ENCODE measurements around the gene LILRB3. TPM values are rescaled to one million over a fixed set of nuclear protein-coding genes. Genes with fewer than 3 reads are reported as not detected.

LILRB3 gene
- total and polyA plus RNA-seq, 2 of the 4 experiments (the other 2 are of a cell fraction): not detected

- H3K27ac ChIP-seq (ENCODE audit: insufficient read depth, low read length): no peak overlapping the region
- BruUV-seq (replicated peaks): no TSS peak
- H2BK15ac ChIP-seq (ENCODE audit: low read depth, low read length): no peak overlapping the region
- H3K4me2 ChIP-seq (ENCODE audit: low read depth, low read length): no peak overlapping the region
- H4K8ac ChIP-seq (ENCODE audit: low read depth in 2 of 2, low read length in 2 of 2): no peak overlapping the region
- H2AK9ac ChIP-seq (replicated peaks; ENCODE audit: low read depth, low read length, poor library complexity): peak overlapping the region; percentile 3
- H3K23ac ChIP-seq (ENCODE audit: low read depth, low read length): no peak overlapping the region
- no peaks in the 10 kb centered on the region for H4K20me1 ChIP-seq (ENCODE audit: insufficient read depth, low read length)
- in situ Hi-C loops (cut with MboI; ENCODE audit: low sequenced_read_pairs): no loop called here
- no peaks in the 10 kb centered on the region for H3K27me3 ChIP-seq (ENCODE audit: control insufficient read depth, insufficient read depth, low read length)
- H2BK20ac ChIP-seq (ENCODE audit: low read depth, low read length): no peak overlapping the region
- peak; percentile 95 for ATAC-seq (ENCODE audit: low read depth)
- no peak overlapping the region for H3K18ac ChIP-seq (ENCODE audit: low read depth, low read length)
- no peak overlapping the region for H3K4me3 ChIP-seq (ENCODE audit: insufficient read depth, low read depth, low read length)
- no peak overlapping the region for H3K14ac ChIP-seq (replicated peaks; ENCODE audit: low read depth, low read length)
- H2AK5ac ChIP-seq (ENCODE audit: low read depth, low read length): no peak overlapping the region
- no peak overlapping the region for H3K4ac ChIP-seq (ENCODE audit: low read depth, low read length)
- H2BK120ac ChIP-seq (ENCODE audit: low read depth, low read length): no peak overlapping the region
- no peaks in the 10 kb centered on the region for H3K9me1 ChIP-seq (ENCODE audit: insufficient read depth, low read length)
- H3K79me1 ChIP-seq (ENCODE audit: low read depth in 1 of 2, low read length in 2 of 2): no peaks in the 10 kb centered on the region
- peak; percentile 73 for DNase-seq
- H2AFZ ChIP-seq (replicated peaks; ENCODE audit: low read length, poor library complexity): peak overlapping the region; percentile 89
- dilution Hi-C loops (cut with HindIII; ENCODE audit: low sequenced_read_pairs, unreplicated experiment): no loop called here
- no peaks in the 10 kb centered on the region for H3K4me1 ChIP-seq (ENCODE audit: control insufficient read depth, insufficient read depth, low read length)
- intact Hi-C loops (cut with micrococcal nuclease): loop anchor here (1.0 to 2.0 kb wide), 2 partner anchors 20 to 63 kb away; partner anchors contain the start of gene MBOAT7
- H3K36me3 ChIP-seq (ENCODE audit: control insufficient read depth, insufficient read depth, low read length): no peaks in the 10 kb centered on the region
- H3K9ac ChIP-seq (ENCODE audit: low read depth, low read length): no peak overlapping the region
- no peaks in the 10 kb centered on the region for H3K9me3 ChIP-seq (ENCODE audit: control insufficient read depth, insufficient read depth, low read length)
- TF ChIP-seq RFX5 (IDR thresholded peaks at IDR 0.05; ENCODE audit: low read depth, low read length): no peak
- TF ChIP-seq USF2 (IDR thresholded peaks at IDR 0.05; ENCODE audit: low read depth, low read length): no peak
- peak; percentile 71 for TF ChIP-seq SMC3 (IDR thresholded peaks at IDR 0.05; ENCODE audit: low read depth, low read length)
- peak; percentile 67; the same call in 1 of the 2 replicates for TF ChIP-seq MAZ (IDR thresholded peaks at IDR 0.05; ENCODE audit: borderline replicate concordance, low read depth, low read length)
- peak; percentile 73 for TF ChIP-seq RAD21 (IDR thresholded peaks at IDR 0.05; ENCODE audit: low read length)
- no peak for TF ChIP-seq NFE2L2 (IDR thresholded peaks at IDR 0.05; ENCODE audit: low read depth, low read length)
- TF ChIP-seq CTCF (conservative IDR thresholded peaks at IDR 0.05; ENCODE audit: low read depth, low read length): peak; percentile 84
- TF ChIP-seq MXI1 (IDR thresholded peaks at IDR 0.05; ENCODE audit: borderline replicate concordance, low read depth, low read length): no peak
- TF ChIP-seq FOS (IDR thresholded peaks at IDR 0.05; ENCODE audit: low read depth, low read length): no peak
- ChIA-PET POLR2A (ENCODE audit: unreplicated experiment) (no interaction called here), CTCF (no interaction called here)
- H3K56ac ChIP-seq (ENCODE audit: extremely low read depth, insufficient read depth, low read length): no peak overlapping the region
- no peak overlapping the region for H4K5ac ChIP-seq (ENCODE audit: low read depth, low read length)
- 11% methylated on average over 9 of the region's 25 CpGs; no CpG with 5 or more reads in 1 of the 2 experiments for WGBS, 2 experiments (ENCODE audit: extremely low coverage in 2 of 2, insufficient read length in 1 of 2)
- no peak overlapping the region for H4K91ac ChIP-seq (ENCODE audit: insufficient read depth, low read depth, low read length)
- H2BK5ac ChIP-seq (ENCODE audit: low read depth, low read length, poor library complexity, severe bottlenecking): no peak overlapping the region
Observed at GRCh38 chr19:54168174-54168917, 54.5 kb downstream of the LILRB3 start.
